ENCODE measurements around the gene GLI3. TPM values are rescaled to one million over a fixed set of nuclear protein-coding genes. Genes with fewer than 3 reads are reported as not detected.

Gene GLI3
- total RNA-seq, 1 donor from 2014 or later: 57.0 TPM

GRCh38 chr7:42142089-42142488, 94.9 kb downstream of the GLI3 start:
- Mint-ChIP-seq H3K27ac (ENCODE audit: unreplicated experiment) (no peak overlapping the region), H3K4me1 (ENCODE audit: unreplicated experiment) (peaks cover 50% of the 10 kb centered on the region)

GRCh38 chr7:42139751-42140150, 97.3 kb downstream of the GLI3 start:
- DNase-seq (ENCODE audit: extremely low spot score, unreplicated experiment): no peak
- H3K4me3 Mint-ChIP-seq (ENCODE audit: unreplicated experiment): no peak overlapping the region
- H3K27ac Mint-ChIP-seq (ENCODE audit: unreplicated experiment): no peak overlapping the region
- TF ChIP-seq CTCF (IDR thresholded peaks at IDR 0.05): no peak
- H3K4me1 Mint-ChIP-seq (ENCODE audit: unreplicated experiment): peaks cover 39% of the 10 kb centered on the region
- peaks cover 12% of the 10 kb centered on the region for H3K36me3 Mint-ChIP-seq (ENCODE audit: unreplicated experiment)
- no peaks in the 10 kb centered on the region for H3K9me3 Mint-ChIP-seq (ENCODE audit: unreplicated experiment)
- no peaks in the 10 kb centered on the region for H3K27me3 Mint-ChIP-seq (ENCODE audit: unreplicated experiment)

More at GRCh38 chr7:42142089-42142488, 94.9 kb downstream of the GLI3 start:
- DNase-seq (ENCODE audit: extremely low spot score, unreplicated experiment): no peak
- Mint-ChIP-seq H3K9me3 (ENCODE audit: unreplicated experiment) (no peaks in the 10 kb centered on the region), H3K4me3 (ENCODE audit: unreplicated experiment) (no peak overlapping the region), H3K27me3 (ENCODE audit: unreplicated experiment) (no peaks in the 10 kb centered on the region), H3K36me3 (ENCODE audit: unreplicated experiment) (peaks cover 22% of the 10 kb centered on the region)
- no peak for TF ChIP-seq CTCF (IDR thresholded peaks at IDR 0.05)

GRCh38 chr7:42138691-42139090, 98.3 kb downstream of the GLI3 start:
- DNase-seq (ENCODE audit: extremely low spot score, unreplicated experiment): no peak
- no peaks in the 10 kb centered on the region for H3K27me3 Mint-ChIP-seq (ENCODE audit: unreplicated experiment)
- H3K4me3 Mint-ChIP-seq (ENCODE audit: unreplicated experiment): no peak overlapping the region
- H3K4me1 Mint-ChIP-seq (ENCODE audit: unreplicated experiment): peaks cover 31% of the 10 kb centered on the region
- peaks cover 12% of the 10 kb centered on the region for H3K36me3 Mint-ChIP-seq (ENCODE audit: unreplicated experiment)
- TF ChIP-seq CTCF (IDR thresholded peaks at IDR 0.05): no peak
- no peaks in the 10 kb centered on the region for H3K9me3 Mint-ChIP-seq (ENCODE audit: unreplicated experiment)
- H3K27ac Mint-ChIP-seq (ENCODE audit: unreplicated experiment): no peak overlapping the region

GRCh38 chr7:42137941-42138340, 99.1 kb downstream of the GLI3 start:
- Mint-ChIP-seq H3K27me3 (ENCODE audit: unreplicated experiment) (no peaks in the 10 kb centered on the region), H3K4me1 (ENCODE audit: unreplicated experiment) (peaks cover 30% of the 10 kb centered on the region), H3K4me3 (ENCODE audit: unreplicated experiment) (no peak overlapping the region), H3K9me3 (ENCODE audit: unreplicated experiment) (no peaks in the 10 kb centered on the region), H3K27ac (ENCODE audit: unreplicated experiment) (no peak overlapping the region), H3K36me3 (ENCODE audit: unreplicated experiment) (peaks cover 12% of the 10 kb centered on the region)
- TF ChIP-seq CTCF (IDR thresholded peaks at IDR 0.05): no peak
- DNase-seq (ENCODE audit: extremely low spot score, unreplicated experiment): no peak

- no peaks in the 10 kb centered on the region for H3K9me3 Mint-ChIP-seq (ENCODE audit: unreplicated experiment)
- no peak overlapping the region for H3K4me3 Mint-ChIP-seq (ENCODE audit: unreplicated experiment)
- peaks cover 12% of the 10 kb centered on the region for H3K36me3 Mint-ChIP-seq (ENCODE audit: unreplicated experiment)
- TF ChIP-seq CTCF (IDR thresholded peaks at IDR 0.05): no peak
- H3K27me3 Mint-ChIP-seq (ENCODE audit: unreplicated experiment): no peaks in the 10 kb centered on the region
- H3K4me1 Mint-ChIP-seq (ENCODE audit: unreplicated experiment): peaks cover 30% of the 10 kb centered on the region
- DNase-seq (ENCODE audit: extremely low spot score, unreplicated experiment): no peak
- no peak overlapping the region for H3K27ac Mint-ChIP-seq (ENCODE audit: unreplicated experiment)
These were observed 99.6 kb downstream of the GLI3 start for GRCh38 chr7:42137431-42137830.
